Panc1 (cell line): Measurements from ENCODE around the gene JAZF1. TPM values are rescaled to one million over a fixed set of nuclear protein-coding genes. Genes with fewer than 3 reads are reported as not detected.

Source experiments
- ATAC-seq: fragments of 200-7000 bp; cut with Tn5 transposase; 2 replicates; pipeline ENCODE4 v1.9.1; 2020; ENCODE audit warnings: mild to moderate bottlenecking, moderate library complexity
- BruUV-seq: library from RNA; stranded (reverse); fragments of 400-500 nt; replicated peaks from 2 replicates; lab custom pipeline; 2021; lab: Mats Ljungman, UMichigan
- CTCF ChIA-PET: fragments of 300-600 bp; sonication (Branson Sonifier 250); formaldehyde crosslinking; loops from one replicate; lab custom pipeline; 2022; ENCODE audit warnings: antibody characterized with exemption; lab: Charles Lee
- POLR2A ChIA-PET: fragments of 300-600 bp; sonication (Branson Sonifier 250); formaldehyde crosslinking; loops from one replicate; lab custom pipeline; 2022; ENCODE audit warnings: antibody characterized with exemption; lab: Charles Lee
- DNase-seq: peaks from one replicate; pipeline ENCODE4 v3.0.0-alpha.2; 2010; ENCODE audit warnings: low read depth, low spot score
- H3K27ac ChIP-seq: 2 replicates; pipeline ENCODE4 v1.5.1; 2011; ENCODE audit warnings: mild to moderate bottlenecking, low read length, inconsistent platforms
- H3K27me3 ChIP-seq: fragments of 200-500 bp; sonication (Bioruptor generic); 2 replicates; pipeline ENCODE4 v1.6.0; 2014; ENCODE audit warnings: low read length, inconsistent platforms; ENCODE audit not compliant: control insufficient read depth, insufficient read depth
- H3K36me3 ChIP-seq: fragments of 200-500 bp; sonication (Bioruptor generic); 2 replicates; pipeline ENCODE4 v1.5.1; 2014; ENCODE audit warnings: inconsistent platforms, mild to moderate bottlenecking, low read length, moderate library complexity; ENCODE audit not compliant: control insufficient read depth, insufficient read depth
- H3K4me1 ChIP-seq: 2 replicates; pipeline ENCODE4 v1.5.1; 2011; ENCODE audit warnings: inconsistent platforms, mild to moderate bottlenecking, low read length, moderate library complexity; ENCODE audit not compliant: control insufficient read depth, insufficient read depth
- H3K4me3 ChIP-seq, 2 experiments: 2 replicates each; pipeline ENCODE4 v1.5.1; 2011 to 2012; ENCODE audit warnings: low read depth in 2 of 2, low read length in 2 of 2, mild to moderate bottlenecking in 2 of 2, inconsistent platforms in 1 of 2, moderate library complexity in 1 of 2
- H3K9me3 ChIP-seq: fragments of 200-500 bp; sonication (Bioruptor generic); 2 replicates; pipeline ENCODE4 v1.5.1; 2014; ENCODE audit warnings: low read depth, mild to moderate bottlenecking, inconsistent platforms, low read length, moderate library complexity; ENCODE audit not compliant: control insufficient read depth, insufficient read depth
- CTCF ChIP-seq: fragments of 450-650 bp; IDR thresholded peaks from 2 replicates; pipeline ENCODE4 v1.5.1; 2017; ENCODE audit warnings: mild to moderate bottlenecking
- POLR2AphosphoS5 ChIP-seq: IDR thresholded peaks from 2 replicates; pipeline ENCODE4 v1.6.1; 2012; ENCODE audit warnings: mild to moderate bottlenecking, low read depth, low read length, moderate library complexity
- REST ChIP-seq, 2 experiments: IDR thresholded peaks; 2 replicates each; pipeline ENCODE4 v1.6.1; 2011 to 2012; ENCODE audit warnings: low read depth in 2 of 2, control low read depth in 1 of 2, low read length in 1 of 2, mild to moderate bottlenecking in 1 of 2, moderate library complexity in 1 of 2; ENCODE audit not compliant: insufficient read depth in 1 of 2
- SIN3A ChIP-seq: IDR thresholded peaks from 2 replicates; pipeline ENCODE4 v1.6.1; 2012; ENCODE audit warnings: low read depth, mild to moderate bottlenecking, low read length, moderate library complexity, borderline replicate concordance; ENCODE audit not compliant: insufficient read depth
- TCF7L2 ChIP-seq: IDR thresholded peaks from 2 replicates; pipeline ENCODE4 v1.6.1; 2011; ENCODE audit warnings: mild to moderate bottlenecking, low read depth, low read length, inconsistent platforms
- in situ Hi-C: cut with HindIII; loops from 2 replicates; pipeline ENCODE4 v1.10.0; 2016; ENCODE audit warnings: low sequenced_read_pairs, low pct_unique_long_range_greater_than_20kb
- intact Hi-C: fragments of 100-400 bp; cut with micrococcal nuclease; formaldehyde crosslinking; loops from one replicate; pipeline ENCODE4 v1.10.0; 2022; ENCODE audit not compliant: unreplicated experiment
- total RNA-seq: library from RNA; stranded (reverse); gene quantifications from one replicate; pipeline ENCODE4 v1.2.1, GENCODE V29; 2021; ENCODE audit not compliant: unreplicated experiment

JAZF1 gene
- total RNA-seq, 1 experiment from 2014 or later = 8.8 TPM

GRCh38 chr7:28138837-28139236, 41.8 kb downstream of the JAZF1 start:
- ATAC-seq = no peak
- intact Hi-C loops (no loop called here), in situ Hi-C loops (no loop called here)
- Histone ChIP-seq H3K27ac (no peak overlapping the region), H3K27me3 (no peaks in the 10 kb centered on the region), H3K4me3 (no peak overlapping the region), H3K36me3 (no peaks in the 10 kb centered on the region), H3K4me1 (no peaks in the 10 kb centered on the region), H3K9me3 (no peaks in the 10 kb centered on the region)
- CTCF ChIA-PET = no interaction called here
- TF ChIP-seq CTCF (no peak), POLR2AphosphoS5 (no peak), REST (IDR thresholded peaks at IDR 0.05; ENCODE audit: insufficient read depth in 1 of 2, low read depth in 2 of 2, low read length in 1 of 2) (no peak), TCF7L2 (no peak), SIN3A (no peak)
- no TSS peak for BruUV-seq
- POLR2A ChIA-PET = no interaction called here
- no peak for DNase-seq

- DNase-seq (no peak), ATAC-seq (no peak)
- no peaks in the 10 kb centered on the region for H3K4me1 ChIP-seq
- TF ChIP-seq POLR2AphosphoS5 (no peak), TCF7L2 (no peak), REST (IDR thresholded peaks at IDR 0.05; ENCODE audit: insufficient read depth in 1 of 2, low read depth in 2 of 2, low read length in 1 of 2) (no peak), CTCF (no peak), SIN3A (no peak)
- no peaks in the 10 kb centered on the region for H3K36me3 ChIP-seq
- no peak overlapping the region for H3K4me3 ChIP-seq
- no peaks in the 10 kb centered on the region for H3K9me3 ChIP-seq
- no TSS peak for BruUV-seq
- no peaks in the 10 kb centered on the region for H3K27me3 ChIP-seq
- intact Hi-C loops (no loop called here), in situ Hi-C loops (no loop called here)
- ChIA-PET POLR2A (no interaction called here), CTCF (no interaction called here)
- H3K27ac ChIP-seq = no peak overlapping the region
Measured at GRCh38 chr7:28137463-28137862, 43.1 kb downstream of the JAZF1 start.
